ENCODE results near the gene API5.
"Not testable (repeated sequence)": the region's sequence is repeated elsewhere in the genome, so short reads cannot be mapped to it uniquely, and the experiment has no call there.

API5 gene

GRCh38 chr11:43341159-43341558 lies 29.4 kb downstream of the API5 start:
- DNase-seq (no peak), ATAC-seq (no peak)
- no peak overlapping the region for H3K27ac Mint-ChIP-seq
- no peak overlapping the region for H3K4me3 Mint-ChIP-seq
- H3K9me3 Mint-ChIP-seq = peaks cover 0 to 4% of the 10 kb centered on the region in 2 donors
- no peaks in the 10 kb centered on the region for H3K27me3 Mint-ChIP-seq
- H3K4me1 Mint-ChIP-seq = no peaks in the 10 kb centered on the region

- ATAC-seq, H3K4me3 Mint-ChIP-seq, H3K27ac Mint-ChIP-seq, H3K9me3 Mint-ChIP-seq, H3K27me3 Mint-ChIP-seq, DNase-seq, H3K4me1 Mint-ChIP-seq: not testable (repeated sequence)
Observed at GRCh38 chr11:43351426-43351825, 39.6 kb downstream of the API5 start.

GRCh38 chr11:43354311-43354710 lies 42.5 kb downstream of the API5 start:
- Mint-ChIP-seq H3K27me3 (no peaks in the 10 kb centered on the region), H3K4me3 (no peak overlapping the region), H3K9me3 (no peaks in the 10 kb centered on the region), H3K27ac (no peak overlapping the region), H3K4me1 (peaks cover 7% of the 10 kb centered on the region)
- ATAC-seq = no peak
- DNase-seq = no peak

GRCh38 chr11:43356336-43356735 lies 44.5 kb downstream of the API5 start:
- DNase-seq (no peak), ATAC-seq (no peak)
- Mint-ChIP-seq H3K27me3 (no peaks in the 10 kb centered on the region), H3K4me3 (no peak overlapping the region), H3K27ac (no peak overlapping the region), H3K4me1 (peaks cover 16% of the 10 kb centered on the region), H3K9me3 (no peaks in the 10 kb centered on the region)

- Mint-ChIP-seq H3K27ac (peak overlapping the region; percentile 99 to 100), H3K9me3 (no peaks in the 10 kb centered on the region), H3K4me1 (peaks cover 27% of the 10 kb centered on the region), H3K4me3 (peak overlapping the region; percentile 99 to 100), H3K27me3 (no peaks in the 10 kb centered on the region)
- DNase-seq (no peak), ATAC-seq (no peak)
Observed at GRCh38 chr11:43358279-43358800, 46.5 kb downstream of the API5 start.

- DNase-seq (peak; percentile 89 to 94), ATAC-seq (peak; percentile 95)
- H3K4me1 Mint-ChIP-seq = peaks cover 27% of the 10 kb centered on the region
- no peaks in the 10 kb centered on the region for H3K9me3 Mint-ChIP-seq
- no peaks in the 10 kb centered on the region for H3K27me3 Mint-ChIP-seq
- H3K4me3 Mint-ChIP-seq = peak within 1 kb of the TSS; percentile 99 to 100
- peak within 1 kb of the TSS; percentile 99 to 100 for H3K27ac Mint-ChIP-seq
Observed at GRCh38 chr11:43358801-43359421, 47.1 kb downstream of the API5 start, which contains the start of gene TTC17. Gene TTC17 (plus strand): TSS chr11:43358920. CDS start chr11:43358955, 35 bp downstream.

GRCh38 chr11:43359422-43359818 lies 47.6 kb downstream of the API5 start:
- Mint-ChIP-seq H3K4me1 (peaks cover 27% of the 10 kb centered on the region), H3K9me3 (no peaks in the 10 kb centered on the region), H3K4me3 (peak overlapping the region; percentile 99 to 100), H3K27me3 (no peaks in the 10 kb centered on the region), H3K27ac (peak overlapping the region; percentile 99 to 100)
- ATAC-seq = peak; percentile 75
- DNase-seq = no peak

- Mint-ChIP-seq H3K4me1 (peaks cover 28% of the 10 kb centered on the region), H3K27me3 (no peaks in the 10 kb centered on the region), H3K9me3 (no peaks in the 10 kb centered on the region), H3K27ac (peak overlapping the region; percentile 54 to 99), H3K4me3 (peak overlapping the region; percentile 99 to 100)
- DNase-seq (no peak), ATAC-seq (no peak)
Observed at GRCh38 chr11:43360361-43361032, 48.7 kb downstream of the API5 start.

- Mint-ChIP-seq H3K9me3 (no peaks in the 10 kb centered on the region), H3K27me3 (no peaks in the 10 kb centered on the region), H3K4me3 (no peak overlapping the region), H3K4me1 (peaks cover 44% of the 10 kb centered on the region), H3K27ac (no peak overlapping the region)
- no peak for ATAC-seq
- DNase-seq = no peak
Observed at GRCh38 chr11:43366677-43367076, 54.9 kb downstream of the API5 start.

GRCh38 chr11:43367382-43368178 lies 55.8 kb downstream of the API5 start:
- Mint-ChIP-seq H3K4me1 (peaks cover 38% of the 10 kb centered on the region), H3K27me3 (no peaks in the 10 kb centered on the region), H3K4me3 (no peak overlapping the region), H3K9me3 (no peaks in the 10 kb centered on the region), H3K27ac (no peak overlapping the region)
- no peak for ATAC-seq
- no peak for DNase-seq

GRCh38 chr11:43376065-43376464 lies 64.3 kb downstream of the API5 start:
- no peak overlapping the region for H3K27ac Mint-ChIP-seq
- H3K4me1 Mint-ChIP-seq = peaks cover 8% of the 10 kb centered on the region
- H3K9me3 Mint-ChIP-seq = no peaks in the 10 kb centered on the region
- no peak overlapping the region for H3K4me3 Mint-ChIP-seq
- DNase-seq (no peak), ATAC-seq (no peak)
- no peaks in the 10 kb centered on the region for H3K27me3 Mint-ChIP-seq

- no peaks in the 10 kb centered on the region for H3K27me3 Mint-ChIP-seq
- no peak overlapping the region for H3K27ac Mint-ChIP-seq
- no peak for ATAC-seq
Observed at GRCh38 chr11:43376594-43376993, 64.8 kb downstream of the API5 start.

GRCh38 chr11:43377389-43377788 lies 65.6 kb downstream of the API5 start:
- Mint-ChIP-seq H3K27ac (no peak overlapping the region), H3K4me3 (no peak overlapping the region), H3K4me1 (peaks cover 8% of the 10 kb centered on the region), H3K9me3 (no peaks in the 10 kb centered on the region), H3K27me3 (no peaks in the 10 kb centered on the region)
- no peak for DNase-seq
- ATAC-seq = no peak

More at GRCh38 chr11:43376594-43376993, 64.8 kb downstream of the API5 start:
- DNase-seq = no peak
- Mint-ChIP-seq H3K9me3 (no peaks in the 10 kb centered on the region), H3K4me1 (peaks cover 8% of the 10 kb centered on the region), H3K4me3 (no peak overlapping the region)

- H3K9me3 Mint-ChIP-seq = no peaks in the 10 kb centered on the region
- ATAC-seq = no peak
- DNase-seq = no peak
- H3K4me3 Mint-ChIP-seq = no peak overlapping the region
- H3K27me3 Mint-ChIP-seq = no peaks in the 10 kb centered on the region
- no peak overlapping the region for H3K27ac Mint-ChIP-seq
- H3K4me1 Mint-ChIP-seq = peaks cover 8% of the 10 kb centered on the region
Observed at GRCh38 chr11:43378897-43379296, 67.1 kb downstream of the API5 start.

GRCh38 chr11:43381802-43382201 lies 70.0 kb downstream of the API5 start:
- no peak overlapping the region for H3K4me3 Mint-ChIP-seq
- H3K4me1 Mint-ChIP-seq = no peaks in the 10 kb centered on the region
- no peak overlapping the region for H3K27ac Mint-ChIP-seq
- no peaks in the 10 kb centered on the region for H3K9me3 Mint-ChIP-seq
- ATAC-seq = no peak
- H3K27me3 Mint-ChIP-seq = no peaks in the 10 kb centered on the region
- DNase-seq = no peak

GRCh38 chr11:43382614-43383013 lies 70.8 kb downstream of the API5 start:
- H3K27ac Mint-ChIP-seq = no peak overlapping the region
- H3K4me1 Mint-ChIP-seq = no peaks in the 10 kb centered on the region
- no peaks in the 10 kb centered on the region for H3K27me3 Mint-ChIP-seq
- no peaks in the 10 kb centered on the region for H3K9me3 Mint-ChIP-seq
- ATAC-seq = no peak
- DNase-seq = no peak
- H3K4me3 Mint-ChIP-seq = no peak overlapping the region
